BE2C (cell line): Measurements from ENCODE around the gene SPEN.
A peak's percentile ranks its signal among the peaks of the same experiment; 100 is the strongest.

Source experiments
- DNase-seq: peaks from one replicate; pipeline ENCODE4 v3.0.0-alpha.2; 2020
- H3K27me3 ChIP-seq: fragments of 250-450 bp; sonication (Bioruptor Pico); 2 replicates; pipeline ENCODE4 v1.5.1; 2020; ENCODE audit warnings: mild to moderate bottlenecking
- H3K36me3 ChIP-seq: fragments of 250-450 bp; sonication (Bioruptor Pico); 2 replicates; pipeline ENCODE4 v1.5.1; 2020; ENCODE audit warnings: mild to moderate bottlenecking
- H3K4me1 ChIP-seq: fragments of 250-450 bp; sonication (Bioruptor Pico); 2 replicates; pipeline ENCODE4 v1.5.1; 2020
- H3K4me3 ChIP-seq: 2 replicates; pipeline ENCODE4 v1.5.1; 2011; ENCODE audit warnings: low read depth, low read length
- H3K9me3 ChIP-seq: fragments of 250-450 bp; sonication (Bioruptor Pico); 2 replicates; pipeline ENCODE4 v1.5.1; 2020
- TF ChIP-seq, protein P1 (sequence below): IDR thresholded peaks from 2 replicates; pipeline ENCODE4 v1.5.1; 2012; ENCODE audit warnings: mild to moderate bottlenecking, low read depth, low read length

SPEN gene

GRCh38 chr1:15867288-15867687 lies 19.8 kb downstream of the SPEN start:
- DNase-seq, result no peak
- no peak overlapping the region for H3K4me3 ChIP-seq
- no peaks in the 10 kb centered on the region for H3K36me3 ChIP-seq
- no peaks in the 10 kb centered on the region for H3K9me3 ChIP-seq
- H3K4me1 ChIP-seq, result no peaks in the 10 kb centered on the region
- TF ChIP-seq, protein P1, sequence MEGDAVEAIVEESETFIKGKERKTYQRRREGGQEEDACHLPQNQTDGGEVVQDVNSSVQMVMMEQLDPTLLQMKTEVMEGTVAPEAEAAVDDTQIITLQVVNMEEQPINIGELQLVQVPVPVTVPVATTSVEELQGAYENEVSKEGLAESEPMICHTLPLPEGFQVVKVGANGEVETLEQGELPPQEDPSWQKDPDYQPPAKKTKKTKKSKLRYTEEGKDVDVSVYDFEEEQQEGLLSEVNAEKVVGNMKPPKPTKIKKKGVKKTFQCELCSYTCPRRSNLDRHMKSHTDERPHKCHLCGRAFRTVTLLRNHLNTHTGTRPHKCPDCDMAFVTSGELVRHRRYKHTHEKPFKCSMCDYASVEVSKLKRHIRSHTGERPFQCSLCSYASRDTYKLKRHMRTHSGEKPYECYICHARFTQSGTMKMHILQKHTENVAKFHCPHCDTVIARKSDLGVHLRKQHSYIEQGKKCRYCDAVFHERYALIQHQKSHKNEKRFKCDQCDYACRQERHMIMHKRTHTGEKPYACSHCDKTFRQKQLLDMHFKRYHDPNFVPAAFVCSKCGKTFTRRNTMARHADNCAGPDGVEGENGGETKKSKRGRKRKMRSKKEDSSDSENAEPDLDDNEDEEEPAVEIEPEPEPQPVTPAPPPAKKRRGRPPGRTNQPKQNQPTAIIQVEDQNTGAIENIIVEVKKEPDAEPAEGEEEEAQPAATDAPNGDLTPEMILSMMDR, result no peak
- H3K27me3 ChIP-seq, result no peaks in the 10 kb centered on the region

GRCh38 chr1:15869413-15869812 lies 21.9 kb downstream of the SPEN start:
- no peaks in the 10 kb centered on the region for H3K9me3 ChIP-seq
- no peaks in the 10 kb centered on the region for H3K27me3 ChIP-seq
- H3K4me1 ChIP-seq, result no peaks in the 10 kb centered on the region
- no peak overlapping the region for H3K4me3 ChIP-seq
- no peaks in the 10 kb centered on the region; the same call in 1 of the 2 replicates for H3K36me3 ChIP-seq
- no peak for DNase-seq
- TF ChIP-seq, protein P1, result no peak

DNA sequence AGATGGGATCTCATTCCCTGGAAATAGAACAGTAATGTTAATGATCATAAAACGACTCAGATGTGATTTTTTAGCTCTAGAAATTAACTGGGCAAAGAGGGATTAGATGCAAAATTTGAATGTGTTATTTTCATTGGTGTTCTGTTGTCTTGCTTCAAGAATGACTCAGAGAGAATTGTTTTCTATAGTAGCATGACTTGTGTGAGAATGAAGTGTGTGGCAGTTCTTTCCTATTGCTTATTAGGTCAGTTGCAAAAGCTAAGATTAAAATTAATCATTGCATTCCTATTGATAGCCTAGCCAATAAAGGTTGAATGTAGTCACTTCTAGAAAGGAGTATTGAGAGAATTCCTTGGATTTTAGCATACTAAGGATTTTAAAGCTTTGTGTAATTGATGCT lies 22.9 kb downstream of the SPEN start:
- Histone ChIP-seq H3K9me3 (no peaks in the 10 kb centered on the region), H3K4me3 (no peak overlapping the region), H3K27me3 (no peaks in the 10 kb centered on the region), H3K4me1 (no peaks in the 10 kb centered on the region), H3K36me3 (no peaks in the 10 kb centered on the region; the same call in 1 of the 2 replicates)
- TF ChIP-seq, protein P1, result no peak
- no peak for DNase-seq

DNA sequence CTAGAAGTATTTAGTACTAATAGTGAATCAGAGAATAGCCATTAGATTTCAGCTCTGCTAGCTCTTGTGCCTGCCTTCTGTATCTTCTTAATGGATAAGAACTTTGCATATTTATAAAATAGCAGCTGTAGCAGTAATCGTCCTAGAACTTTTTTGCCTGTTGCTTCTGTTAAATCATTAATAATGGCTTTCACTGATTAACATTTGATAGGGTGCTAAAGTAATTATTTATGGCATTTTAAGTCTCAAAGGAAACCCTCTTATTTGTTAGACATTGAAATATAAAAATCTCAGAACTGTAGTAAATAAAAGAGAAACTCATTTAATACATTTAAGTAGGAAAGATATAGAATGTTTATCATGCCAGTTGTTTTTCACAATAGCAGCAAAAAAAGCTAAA lies 27.0 kb downstream of the SPEN start:
- TF ChIP-seq, protein P1, result no peak
- H3K36me3 ChIP-seq, result peaks cover 3% of the 10 kb centered on the region
- H3K4me3 ChIP-seq, result no peak overlapping the region

GRCh38 chr1:15876357-15877055 lies 29.0 kb downstream of the SPEN start:
- Histone ChIP-seq H3K36me3 (peaks cover 3% of the 10 kb centered on the region), H3K4me1 (no peaks in the 10 kb centered on the region), H3K27me3 (no peaks in the 10 kb centered on the region), H3K9me3 (no peaks in the 10 kb centered on the region), H3K4me3 (no peak overlapping the region)
- DNase-seq, result peak; percentile 68
- TF ChIP-seq, protein P1, result peak; percentile 70

More for the DNA sequence above, 27.0 kb downstream of the SPEN start:
- Histone ChIP-seq H3K4me1 (no peaks in the 10 kb centered on the region), H3K9me3 (no peaks in the 10 kb centered on the region), H3K27me3 (no peaks in the 10 kb centered on the region)
- no peak for DNase-seq

DNA sequence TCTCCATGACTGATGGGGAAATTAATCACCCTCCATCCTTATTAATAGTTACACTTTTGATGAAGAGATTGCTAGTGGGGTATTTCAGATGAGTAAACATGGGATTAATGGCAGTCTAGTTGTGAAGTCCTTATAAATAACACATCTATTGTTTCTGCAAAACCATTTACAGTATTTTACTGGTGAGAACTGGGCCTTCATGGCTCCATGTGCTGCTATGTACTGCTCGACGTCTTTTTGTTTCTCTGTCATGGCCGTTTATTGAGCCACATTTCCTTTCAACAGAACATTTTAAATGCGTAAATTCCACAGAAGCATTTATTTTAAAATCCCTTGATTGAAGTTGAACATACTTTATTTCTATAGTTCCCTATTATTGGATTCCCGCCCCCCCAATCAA lies 34.5 kb downstream of the SPEN start:
- DNase-seq, result no peak
- Histone ChIP-seq H3K36me3 (no peaks in the 10 kb centered on the region; the same call in 1 of the 2 replicates), H3K9me3 (no peaks in the 10 kb centered on the region), H3K4me1 (no peaks in the 10 kb centered on the region; the same call in 1 of the 2 replicates), H3K4me3 (no peak overlapping the region), H3K27me3 (no peaks in the 10 kb centered on the region)
- TF ChIP-seq, protein P1, result no peak
